ENCODE data around the gene TTF1.

TTF1 gene

DNA sequence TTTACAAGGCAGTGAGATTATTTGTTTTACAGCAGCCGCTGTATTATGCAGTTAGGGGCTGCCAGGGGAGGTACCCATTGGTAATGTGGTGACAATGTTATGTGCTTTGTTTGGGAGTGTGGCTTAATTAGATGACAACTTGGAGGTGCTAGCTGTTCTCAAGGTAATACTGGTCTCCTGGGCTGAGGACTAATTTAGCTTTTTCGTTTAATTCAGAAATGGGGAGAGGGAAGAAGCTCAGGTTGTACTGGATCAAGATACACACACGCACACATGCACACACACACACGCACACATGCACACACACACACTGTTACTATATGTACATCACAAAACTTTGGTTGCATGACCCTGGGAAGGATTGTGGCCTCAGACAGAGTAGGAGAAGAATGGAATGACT is 41.3 kb upstream of the TTF1 start:
- no peak overlapping the region for H3K9ac ChIP-seq (ENCODE audit: low read length)
- H3K27me3 ChIP-seq (ENCODE audit: insufficient read depth, low read length): no peaks in the 10 kb centered on the region
- no peaks in the 10 kb centered on the region for H3K9me2 ChIP-seq (ENCODE audit: low read depth, low read length)
- no peaks in the 10 kb centered on the region for H3K9me3 ChIP-seq (ENCODE audit: low read length)
- H3K4me2 ChIP-seq (ENCODE audit: low read length): no peak overlapping the region
- no peak overlapping the region for H2AFZ ChIP-seq (ENCODE audit: low read length)
- H4K20me1 ChIP-seq (ENCODE audit: insufficient read depth, low read length): no peaks in the 10 kb centered on the region
- no peaks in the 10 kb centered on the region for H3K79me2 ChIP-seq (ENCODE audit: insufficient read depth, low read length)
- H3K36me3 ChIP-seq (ENCODE audit: insufficient read depth, low read length): no peaks in the 10 kb centered on the region
- no peak overlapping the region for H3K27ac ChIP-seq (ENCODE audit: low read depth, low read length, poor library complexity, severe bottlenecking)
- no peak for TF ChIP-seq EZH2 (IDR thresholded peaks at IDR 0.05; ENCODE audit: borderline replicate concordance, low read length)
- TF ChIP-seq, protein P1, sequence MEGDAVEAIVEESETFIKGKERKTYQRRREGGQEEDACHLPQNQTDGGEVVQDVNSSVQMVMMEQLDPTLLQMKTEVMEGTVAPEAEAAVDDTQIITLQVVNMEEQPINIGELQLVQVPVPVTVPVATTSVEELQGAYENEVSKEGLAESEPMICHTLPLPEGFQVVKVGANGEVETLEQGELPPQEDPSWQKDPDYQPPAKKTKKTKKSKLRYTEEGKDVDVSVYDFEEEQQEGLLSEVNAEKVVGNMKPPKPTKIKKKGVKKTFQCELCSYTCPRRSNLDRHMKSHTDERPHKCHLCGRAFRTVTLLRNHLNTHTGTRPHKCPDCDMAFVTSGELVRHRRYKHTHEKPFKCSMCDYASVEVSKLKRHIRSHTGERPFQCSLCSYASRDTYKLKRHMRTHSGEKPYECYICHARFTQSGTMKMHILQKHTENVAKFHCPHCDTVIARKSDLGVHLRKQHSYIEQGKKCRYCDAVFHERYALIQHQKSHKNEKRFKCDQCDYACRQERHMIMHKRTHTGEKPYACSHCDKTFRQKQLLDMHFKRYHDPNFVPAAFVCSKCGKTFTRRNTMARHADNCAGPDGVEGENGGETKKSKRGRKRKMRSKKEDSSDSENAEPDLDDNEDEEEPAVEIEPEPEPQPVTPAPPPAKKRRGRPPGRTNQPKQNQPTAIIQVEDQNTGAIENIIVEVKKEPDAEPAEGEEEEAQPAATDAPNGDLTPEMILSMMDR (IDR thresholded peaks at IDR 0.05; ENCODE audit: low read length): no peak
- H3K4me3 ChIP-seq (ENCODE audit: low read depth, low read length, poor library complexity, severe bottlenecking): no peak overlapping the region
- H3F3A ChIP-seq (ENCODE audit: insufficient read depth, low read length): no peaks in the 10 kb centered on the region
- no peaks in the 10 kb centered on the region for H3K4me1 ChIP-seq (ENCODE audit: insufficient read depth, low read length, severe bottlenecking)

DNA sequence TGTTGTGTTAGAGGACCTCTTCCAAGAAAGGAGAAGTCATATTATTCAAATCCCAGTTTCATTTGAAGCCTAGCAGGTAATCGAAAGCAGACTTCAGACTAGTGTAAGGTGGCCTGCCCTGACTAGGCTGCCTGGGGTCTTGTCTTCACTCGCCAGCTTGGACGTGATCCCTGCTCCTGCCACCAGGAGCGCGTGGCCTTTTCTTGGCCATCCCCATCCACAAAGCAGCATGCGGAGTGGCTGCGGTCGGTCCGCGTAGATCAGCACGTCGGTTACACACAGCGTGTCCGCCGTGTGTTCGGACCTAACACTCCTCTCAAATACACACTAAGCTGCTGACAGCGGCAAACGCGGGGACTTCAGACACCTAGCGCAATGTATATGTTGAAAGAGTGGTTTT is 40.7 kb upstream of the TTF1 start:
- Histone ChIP-seq H3K27ac (ENCODE audit: low read depth, low read length, poor library complexity, severe bottlenecking) (no peak overlapping the region), H3K9me3 (ENCODE audit: low read length) (no peaks in the 10 kb centered on the region), H2AFZ (ENCODE audit: low read length) (no peak overlapping the region), H3K4me1 (ENCODE audit: insufficient read depth, low read length, severe bottlenecking) (no peaks in the 10 kb centered on the region), H3K4me3 (ENCODE audit: low read depth, low read length, poor library complexity, severe bottlenecking) (no peak overlapping the region), H3F3A (ENCODE audit: insufficient read depth, low read length) (no peaks in the 10 kb centered on the region), H3K36me3 (ENCODE audit: insufficient read depth, low read length) (no peaks in the 10 kb centered on the region), H3K79me2 (ENCODE audit: insufficient read depth, low read length) (no peaks in the 10 kb centered on the region), H4K20me1 (ENCODE audit: insufficient read depth, low read length) (no peaks in the 10 kb centered on the region), H3K27me3 (ENCODE audit: insufficient read depth, low read length) (no peaks in the 10 kb centered on the region), H3K4me2 (ENCODE audit: low read length) (no peak overlapping the region), H3K9me2 (ENCODE audit: low read depth, low read length) (no peaks in the 10 kb centered on the region), H3K9ac (ENCODE audit: low read length) (no peak overlapping the region)
- no peak for TF ChIP-seq EZH2 (IDR thresholded peaks at IDR 0.05; ENCODE audit: borderline replicate concordance, low read length)
- TF ChIP-seq, protein P1 (IDR thresholded peaks at IDR 0.05; ENCODE audit: low read length): no peak

DNA sequence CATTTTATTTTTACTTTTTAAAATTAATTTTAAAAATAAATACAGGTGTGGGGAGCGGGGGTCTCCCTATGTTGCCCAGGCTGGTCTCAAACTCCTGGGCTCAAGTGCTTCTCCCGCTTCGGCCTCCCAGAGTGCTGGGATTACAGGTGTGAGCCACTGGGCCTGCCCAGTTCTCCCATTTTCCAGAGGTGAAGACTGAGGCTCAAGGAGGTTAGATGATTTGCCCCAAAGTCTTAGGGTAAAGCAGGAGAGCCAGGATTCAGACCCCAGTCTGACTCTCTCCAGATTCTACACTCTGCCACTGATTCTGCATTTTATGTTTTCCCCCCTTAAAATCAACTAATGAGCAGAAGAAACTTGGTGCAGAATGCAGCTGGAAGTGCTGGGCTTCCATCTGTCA is 40.2 kb upstream of the TTF1 start:
- H4K20me1 ChIP-seq (ENCODE audit: insufficient read depth, low read length): no peaks in the 10 kb centered on the region
- H3K9me2 ChIP-seq (ENCODE audit: low read depth, low read length): no peaks in the 10 kb centered on the region
- no peak overlapping the region for H3K27ac ChIP-seq (ENCODE audit: low read depth, low read length, poor library complexity, severe bottlenecking)
- H3K27me3 ChIP-seq (ENCODE audit: insufficient read depth, low read length): no peaks in the 10 kb centered on the region
- H3K79me2 ChIP-seq (ENCODE audit: insufficient read depth, low read length): no peaks in the 10 kb centered on the region
- H3K4me2 ChIP-seq (ENCODE audit: low read length): no peak overlapping the region
- no peaks in the 10 kb centered on the region for H3F3A ChIP-seq (ENCODE audit: insufficient read depth, low read length)
- H3K9me3 ChIP-seq (ENCODE audit: low read length): no peaks in the 10 kb centered on the region
- H2AFZ ChIP-seq (ENCODE audit: low read length): no peak overlapping the region
- no peaks in the 10 kb centered on the region for H3K4me1 ChIP-seq (ENCODE audit: insufficient read depth, low read length, severe bottlenecking)
- TF ChIP-seq, protein P1 (IDR thresholded peaks at IDR 0.05; ENCODE audit: low read length): no peak
- no peak for TF ChIP-seq EZH2 (IDR thresholded peaks at IDR 0.05; ENCODE audit: borderline replicate concordance, low read length)
- H3K9ac ChIP-seq (ENCODE audit: low read length): no peak overlapping the region
- H3K4me3 ChIP-seq (ENCODE audit: low read depth, low read length, poor library complexity, severe bottlenecking): no peak overlapping the region
- no peaks in the 10 kb centered on the region for H3K36me3 ChIP-seq (ENCODE audit: insufficient read depth, low read length)

Data from OCI-LY1 (cell line).